ENCODE data around the gene VSIG4.

DNA sequence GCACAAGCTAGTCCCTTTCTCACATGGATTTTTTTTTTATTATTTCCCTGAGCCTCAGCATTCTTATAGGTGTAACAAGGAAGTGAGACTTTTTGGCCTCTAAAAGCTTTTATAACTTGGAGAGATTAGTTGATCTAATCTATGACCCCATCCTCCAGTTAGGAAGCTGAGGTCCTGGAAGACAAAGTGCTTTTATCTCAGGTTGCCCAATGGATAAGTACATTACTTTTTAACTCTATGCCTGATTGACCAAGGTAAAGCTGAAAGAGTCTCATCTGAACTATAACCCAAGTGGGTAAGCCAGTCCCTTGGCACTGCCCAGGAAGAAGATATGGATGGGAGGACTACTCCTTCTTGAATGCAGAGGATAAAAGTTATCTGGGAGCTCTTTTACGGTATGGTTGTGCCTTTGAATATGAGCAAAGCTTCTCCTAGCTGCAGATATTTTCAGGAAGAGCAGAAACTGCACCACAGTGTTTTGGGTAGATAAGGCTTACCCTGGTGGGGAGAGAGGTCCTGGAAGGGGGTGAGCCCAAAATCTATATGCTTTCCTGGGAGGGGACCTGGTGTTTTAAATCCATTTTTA lies 40.2 kb downstream of the VSIG4 start:
- TF ChIP-seq, protein P1, sequence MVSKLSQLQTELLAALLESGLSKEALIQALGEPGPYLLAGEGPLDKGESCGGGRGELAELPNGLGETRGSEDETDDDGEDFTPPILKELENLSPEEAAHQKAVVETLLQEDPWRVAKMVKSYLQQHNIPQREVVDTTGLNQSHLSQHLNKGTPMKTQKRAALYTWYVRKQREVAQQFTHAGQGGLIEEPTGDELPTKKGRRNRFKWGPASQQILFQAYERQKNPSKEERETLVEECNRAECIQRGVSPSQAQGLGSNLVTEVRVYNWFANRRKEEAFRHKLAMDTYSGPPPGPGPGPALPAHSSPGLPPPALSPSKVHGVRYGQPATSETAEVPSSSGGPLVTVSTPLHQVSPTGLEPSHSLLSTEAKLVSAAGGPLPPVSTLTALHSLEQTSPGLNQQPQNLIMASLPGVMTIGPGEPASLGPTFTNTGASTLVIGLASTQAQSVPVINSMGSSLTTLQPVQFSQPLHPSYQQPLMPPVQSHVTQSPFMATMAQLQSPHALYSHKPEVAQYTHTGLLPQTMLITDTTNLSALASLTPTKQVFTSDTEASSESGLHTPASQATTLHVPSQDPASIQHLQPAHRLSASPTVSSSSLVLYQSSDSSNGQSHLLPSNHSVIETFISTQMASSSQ (IDR thresholded peaks at IDR 0.05; ENCODE audit: low read depth) = no peak
- TF ChIP-seq, protein P1 (CRISPR knock-in tag; IDR thresholded peaks at IDR 0.05; ENCODE audit: borderline replicate concordance) = no peak
- TF ChIP-seq EED (CRISPR knock-in tag; IDR thresholded peaks at IDR 0.05) = no peak
- TF ChIP-seq, protein P2, sequence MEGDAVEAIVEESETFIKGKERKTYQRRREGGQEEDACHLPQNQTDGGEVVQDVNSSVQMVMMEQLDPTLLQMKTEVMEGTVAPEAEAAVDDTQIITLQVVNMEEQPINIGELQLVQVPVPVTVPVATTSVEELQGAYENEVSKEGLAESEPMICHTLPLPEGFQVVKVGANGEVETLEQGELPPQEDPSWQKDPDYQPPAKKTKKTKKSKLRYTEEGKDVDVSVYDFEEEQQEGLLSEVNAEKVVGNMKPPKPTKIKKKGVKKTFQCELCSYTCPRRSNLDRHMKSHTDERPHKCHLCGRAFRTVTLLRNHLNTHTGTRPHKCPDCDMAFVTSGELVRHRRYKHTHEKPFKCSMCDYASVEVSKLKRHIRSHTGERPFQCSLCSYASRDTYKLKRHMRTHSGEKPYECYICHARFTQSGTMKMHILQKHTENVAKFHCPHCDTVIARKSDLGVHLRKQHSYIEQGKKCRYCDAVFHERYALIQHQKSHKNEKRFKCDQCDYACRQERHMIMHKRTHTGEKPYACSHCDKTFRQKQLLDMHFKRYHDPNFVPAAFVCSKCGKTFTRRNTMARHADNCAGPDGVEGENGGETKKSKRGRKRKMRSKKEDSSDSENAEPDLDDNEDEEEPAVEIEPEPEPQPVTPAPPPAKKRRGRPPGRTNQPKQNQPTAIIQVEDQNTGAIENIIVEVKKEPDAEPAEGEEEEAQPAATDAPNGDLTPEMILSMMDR (CRISPR knock-in tag; IDR thresholded peaks at IDR 0.05) = no peak

Data from HepG2 (cell line).